GM19099 (cell line): ENCODE data around the gene DIO1.

Source experiments
- POLR2A ChIP-seq: IDR thresholded peaks from 3 replicates; pipeline ENCODE4 v1.6.1; 2011; ENCODE audit warnings: low read depth; ENCODE audit not compliant: insufficient read length; ENCODE audit errors: extremely low read depth

Gene DIO1

DNA sequence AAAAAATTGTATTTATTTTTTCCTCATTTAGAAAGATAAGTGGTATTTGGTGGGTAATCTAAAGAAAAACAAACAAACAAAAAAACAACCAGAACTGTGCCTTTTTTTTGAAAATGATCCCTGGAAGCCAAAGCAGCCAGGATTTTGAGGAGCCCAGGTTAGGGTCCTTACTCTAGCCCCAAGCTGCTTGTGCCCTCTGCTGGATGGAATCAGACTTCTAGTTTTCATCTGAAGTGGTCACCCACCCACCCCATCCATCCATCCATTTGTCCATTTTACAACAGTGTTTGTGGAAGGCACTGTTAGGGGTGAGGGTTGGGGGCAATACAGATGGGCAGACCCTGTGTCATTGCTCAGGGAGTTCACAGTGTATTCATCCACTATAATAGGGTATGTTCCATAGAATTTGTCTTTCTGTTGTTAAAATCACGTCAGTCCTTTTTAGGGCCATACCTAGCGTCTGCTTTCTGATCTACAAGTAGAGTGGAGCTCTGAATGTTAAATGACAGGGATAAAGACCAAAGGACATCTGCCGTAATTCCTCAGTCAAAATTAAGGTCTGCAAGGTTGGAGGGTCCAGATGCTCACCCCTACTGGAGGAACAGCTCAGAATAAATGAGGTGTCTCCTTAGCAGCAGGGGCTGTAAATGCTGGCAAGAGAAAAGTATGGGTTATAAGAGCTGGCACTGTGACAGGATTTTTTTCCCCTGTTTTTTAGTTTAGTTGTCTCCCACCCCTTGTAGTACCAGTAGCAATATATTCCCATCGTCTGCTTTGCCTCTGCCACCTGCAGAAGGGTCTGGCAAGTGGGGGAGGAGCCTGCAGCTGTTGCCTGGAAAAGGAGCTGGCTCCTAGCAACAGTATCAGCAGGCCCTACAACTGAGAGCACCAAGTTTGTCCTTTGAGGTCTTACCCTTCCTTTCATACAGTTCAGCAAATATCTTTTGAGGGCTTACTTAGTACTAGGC, 55.3 kb downstream of the DIO1 start:
- no peak for TF ChIP-seq POLR2A

DNA sequence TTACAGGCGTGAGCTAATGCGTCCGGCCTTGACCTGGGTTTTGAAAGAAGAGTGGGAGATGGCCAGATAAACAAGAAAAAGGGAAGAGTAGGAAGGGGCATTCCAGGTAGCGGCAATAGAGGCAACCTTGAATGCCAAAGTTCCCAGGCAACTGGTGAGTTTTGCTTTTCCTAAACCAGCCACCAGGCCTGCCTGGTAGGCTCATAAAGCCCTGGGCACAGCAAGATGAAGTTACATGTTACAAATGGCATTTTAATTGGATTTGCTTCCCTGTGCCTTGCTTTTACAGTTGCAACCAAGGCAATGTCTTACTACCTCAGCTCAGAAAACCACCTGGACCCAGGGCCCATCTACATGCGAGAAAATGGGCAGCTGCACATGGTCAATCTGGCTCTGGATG, 57.7 kb downstream of the DIO1 start:
- TF ChIP-seq POLR2A = no peak

DNA sequence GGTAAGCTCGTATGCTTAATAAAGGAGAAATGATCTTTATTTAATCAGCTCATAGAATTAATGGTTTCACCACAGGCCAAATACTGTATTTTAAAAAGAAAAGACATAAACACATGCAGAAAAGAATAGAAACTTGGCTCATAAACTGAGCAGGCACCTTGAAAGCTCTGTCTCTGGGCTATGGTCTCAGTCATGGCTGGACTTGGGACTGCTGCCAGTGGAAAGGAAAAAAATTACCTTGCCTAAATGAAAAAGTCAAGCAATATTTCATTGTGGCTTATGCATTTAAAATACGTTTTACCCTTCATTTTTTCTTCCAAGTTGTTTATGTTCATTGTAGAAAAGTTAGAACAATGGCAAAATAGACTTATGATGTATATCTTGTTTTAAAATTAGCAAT, 60.1 kb downstream of the DIO1 start:
- TF ChIP-seq POLR2A = no peak

DNA sequence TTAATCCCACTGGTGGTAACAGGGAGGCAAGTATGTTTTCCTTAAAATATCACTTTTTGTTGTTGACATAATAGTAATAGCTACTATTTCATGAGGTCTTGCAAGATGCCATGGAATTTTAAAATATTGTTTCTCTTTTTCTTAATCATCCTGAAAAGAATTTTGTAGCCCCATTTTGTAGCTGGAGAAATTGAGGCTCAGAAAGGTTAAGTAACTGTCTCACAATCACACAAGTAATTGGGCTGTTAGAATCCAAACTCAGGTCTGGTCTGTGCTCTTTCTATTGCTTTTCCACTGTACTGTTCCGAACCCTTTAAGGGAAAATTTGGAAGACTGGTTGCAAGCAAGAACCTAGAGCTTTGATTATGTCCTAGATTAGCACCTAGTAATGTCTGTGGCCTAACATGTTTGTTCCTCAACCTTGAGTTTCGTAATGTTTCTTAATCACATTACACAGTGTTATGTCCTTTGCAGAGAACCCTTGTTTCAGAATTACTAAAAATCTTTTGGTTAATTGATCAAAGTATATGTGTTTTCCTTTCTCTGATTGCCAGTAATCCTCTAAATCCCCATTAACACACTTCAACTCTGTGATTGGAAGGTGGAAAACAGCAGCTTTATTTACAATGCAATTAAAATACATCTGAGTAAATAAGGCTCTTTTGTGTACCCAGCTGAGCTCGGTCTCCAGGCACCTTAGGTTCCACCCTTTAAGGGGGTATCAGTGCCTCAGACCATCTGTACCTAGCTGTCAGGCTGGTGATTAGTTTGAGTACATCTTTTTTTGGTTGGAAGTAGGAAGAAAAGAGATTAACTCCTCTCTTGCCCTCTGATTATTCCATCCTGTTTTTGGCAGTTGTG, 62.6 kb downstream of the DIO1 start:
- no peak for TF ChIP-seq POLR2A

GRCh38 chr1:53957194-53957818, 63.3 kb downstream of the DIO1 start:
- TF ChIP-seq POLR2A = no peak

DNA sequence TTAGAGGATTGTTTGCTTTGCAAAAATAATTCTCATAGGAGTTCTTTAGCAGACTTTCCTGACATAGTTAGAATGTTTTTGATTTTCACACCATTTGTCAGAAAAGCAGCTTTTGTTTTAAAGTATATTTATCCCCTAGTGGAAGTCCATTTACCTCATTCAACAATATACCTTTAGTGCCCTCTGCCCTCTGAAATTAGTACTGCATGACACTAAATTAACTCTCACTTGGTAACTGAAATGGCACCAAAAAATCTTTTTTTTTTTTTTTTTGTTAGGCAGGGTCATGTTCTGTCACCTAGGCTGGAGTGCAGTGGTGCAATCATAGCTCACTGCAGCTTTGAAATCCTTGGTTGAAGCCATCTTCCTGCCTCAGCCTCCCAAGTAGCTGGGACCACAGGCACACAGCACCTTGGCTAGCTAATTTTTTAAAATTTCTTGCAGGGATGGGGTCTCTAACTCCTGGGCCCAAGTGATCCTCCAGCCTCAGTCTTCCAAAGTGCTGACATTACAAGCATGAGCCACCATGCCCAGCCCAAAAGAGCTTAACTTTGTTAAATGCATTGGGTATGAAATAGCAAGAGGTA, 65.8 kb downstream of the DIO1 start:
- TF ChIP-seq POLR2A = no peak
